ENCODE results near the gene UNC5A. TPM values are rescaled to one million over a fixed set of nuclear protein-coding genes. Genes with fewer than 3 reads are reported as not detected.

Gene UNC5A
- total RNA-seq, 1 donor from 2014 or later: 1.6 TPM

- DNase-seq (ENCODE audit: low read depth, low spot score): no peak
Measured at GRCh38 chr5:176781638-176782570, 28.5 kb upstream of the UNC5A start.

GRCh38 chr5:176784218-176785165 lies 25.9 kb upstream of the UNC5A start:
- DNase-seq (ENCODE audit: low read depth, low spot score): peak; percentile 86

DNA sequence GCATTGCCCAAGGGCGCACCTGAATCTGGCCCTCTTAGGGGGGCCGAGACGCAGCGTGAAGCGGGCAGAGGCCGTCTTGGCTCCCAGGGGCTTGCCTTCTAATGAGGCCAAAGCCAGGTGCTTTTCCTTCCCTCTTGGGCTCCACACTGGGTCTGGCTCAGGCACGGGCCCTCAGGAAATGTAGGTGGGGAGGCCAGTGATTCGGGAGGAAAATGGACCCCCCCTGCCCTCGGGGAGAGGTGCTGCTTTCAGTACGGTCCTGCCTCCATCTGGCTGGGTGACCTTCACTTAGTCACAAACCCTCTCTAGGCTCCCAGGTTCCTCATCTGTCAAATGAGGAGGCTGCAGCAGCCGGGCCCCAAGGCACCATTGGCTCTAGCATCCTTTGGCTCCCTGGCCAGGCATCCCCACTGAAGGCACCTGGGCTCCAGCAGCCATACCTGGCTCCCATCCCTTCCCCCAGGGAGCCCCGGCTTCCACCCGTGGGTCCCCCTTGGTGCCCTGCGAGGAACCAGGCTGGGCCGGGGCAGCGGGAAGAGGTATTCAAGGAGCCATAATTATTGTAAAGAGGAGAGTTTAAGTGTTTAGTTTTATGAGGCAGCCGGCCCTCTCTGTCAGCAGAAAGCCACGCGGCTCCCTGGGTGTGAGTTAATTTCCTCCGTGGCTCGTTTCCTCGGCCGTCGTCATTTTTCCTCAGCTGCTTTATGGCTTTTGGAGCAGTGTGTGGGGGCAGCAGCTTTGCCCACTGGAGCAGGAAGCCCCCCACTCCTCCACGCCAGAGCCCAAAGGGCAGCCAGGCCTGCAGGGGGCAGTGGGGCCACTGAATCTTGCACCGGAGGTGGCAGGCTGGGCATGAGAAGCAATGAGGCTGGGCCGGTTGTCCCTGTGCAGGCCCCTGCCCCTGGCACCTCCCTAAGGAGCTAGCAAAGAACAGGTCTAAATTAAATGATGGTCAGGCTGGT lies 24.9 kb upstream of the UNC5A start:
- no peak for DNase-seq (ENCODE audit: low read depth, low spot score)

- DNase-seq (ENCODE audit: low read depth, low spot score): no peak
Measured at GRCh38 chr5:176787676-176788075, 22.7 kb upstream of the UNC5A start.

GRCh38 chr5:176788091-176788490 lies 22.3 kb upstream of the UNC5A start:
- DNase-seq (ENCODE audit: low read depth, low spot score): no peak

- DNase-seq (ENCODE audit: low read depth, low spot score): no peak
Measured at GRCh38 chr5:176788941-176789872, 21.2 kb upstream of the UNC5A start.

DNA sequence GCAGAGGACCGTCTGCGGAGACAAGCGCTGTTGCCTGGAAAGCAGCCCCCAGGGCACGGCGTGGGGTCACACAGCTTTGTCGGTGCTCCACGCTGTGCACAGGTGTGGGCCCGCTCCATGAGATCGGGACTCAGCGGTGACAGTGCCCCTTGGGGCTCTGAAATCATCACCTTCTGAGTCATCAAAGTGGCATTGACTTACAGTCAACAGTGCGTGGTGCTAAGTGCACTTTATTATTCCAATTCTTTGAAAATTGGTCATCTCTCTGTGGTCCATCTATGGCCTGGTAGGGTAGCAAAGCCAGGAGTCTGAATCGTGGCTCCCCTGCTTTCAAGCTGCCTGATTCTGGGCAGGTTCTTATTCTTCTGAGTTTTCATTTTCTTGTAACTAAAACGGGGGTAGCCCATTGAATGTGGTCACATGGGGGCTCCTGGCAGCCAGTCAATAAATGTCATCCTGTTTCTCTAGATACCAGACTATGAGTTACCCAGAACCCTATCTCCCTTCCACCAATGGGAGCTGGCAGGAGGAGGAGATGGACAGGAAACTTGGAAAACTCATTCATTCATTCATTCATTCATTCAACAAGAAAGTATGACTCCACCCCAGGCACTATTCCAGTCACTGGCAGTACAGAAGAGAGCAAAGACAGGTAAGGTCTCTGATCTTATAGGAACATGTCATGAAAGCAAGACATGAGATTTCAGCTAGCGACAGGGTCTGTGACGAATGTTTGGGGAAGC lies 20.3 kb upstream of the UNC5A start:
- no peak for DNase-seq (ENCODE audit: low read depth, low spot score)

GRCh38 chr5:176790941-176791340 lies 19.4 kb upstream of the UNC5A start:
- no peak for DNase-seq (ENCODE audit: low read depth, low spot score)

DNA sequence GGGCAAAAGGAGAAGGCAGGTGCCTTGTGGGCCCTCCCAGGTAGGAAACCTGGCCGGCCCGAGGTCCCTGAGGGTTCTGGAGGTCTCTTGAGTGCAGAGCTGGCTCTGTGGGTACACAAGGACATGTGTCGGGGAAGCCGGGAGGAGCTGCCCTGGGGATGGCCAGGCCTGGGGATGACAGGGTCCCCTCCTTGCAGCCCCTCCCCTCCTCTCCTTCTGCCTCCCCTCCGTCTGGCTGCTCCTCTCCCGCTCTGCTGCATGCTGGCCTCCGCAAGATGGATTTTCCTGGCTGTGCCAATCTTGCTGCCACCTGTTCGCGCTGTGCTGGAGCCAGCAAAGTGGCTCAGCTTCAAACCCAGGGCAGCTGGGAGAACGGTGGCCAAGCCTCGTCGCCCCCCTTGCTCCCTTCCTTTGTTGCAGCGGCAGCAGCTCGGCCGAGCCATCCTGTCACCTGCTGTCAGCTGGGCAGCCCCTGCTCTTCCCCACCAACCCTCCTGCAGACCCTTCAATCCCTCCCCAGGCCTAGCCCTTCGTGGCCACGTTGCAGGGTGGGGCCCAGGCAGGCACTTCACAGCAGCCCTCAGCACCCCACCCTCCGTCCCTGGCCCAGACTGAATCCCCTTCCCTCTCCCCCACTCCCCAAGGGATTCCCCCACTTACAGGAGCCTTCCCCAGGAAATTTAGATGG lies 17.6 kb upstream of the UNC5A start:
- no peak for DNase-seq (ENCODE audit: low read depth, low spot score)

GRCh38 chr5:176793343-176793699 lies 17.0 kb upstream of the UNC5A start:
- DNase-seq (ENCODE audit: low read depth, low spot score): no peak

DNA sequence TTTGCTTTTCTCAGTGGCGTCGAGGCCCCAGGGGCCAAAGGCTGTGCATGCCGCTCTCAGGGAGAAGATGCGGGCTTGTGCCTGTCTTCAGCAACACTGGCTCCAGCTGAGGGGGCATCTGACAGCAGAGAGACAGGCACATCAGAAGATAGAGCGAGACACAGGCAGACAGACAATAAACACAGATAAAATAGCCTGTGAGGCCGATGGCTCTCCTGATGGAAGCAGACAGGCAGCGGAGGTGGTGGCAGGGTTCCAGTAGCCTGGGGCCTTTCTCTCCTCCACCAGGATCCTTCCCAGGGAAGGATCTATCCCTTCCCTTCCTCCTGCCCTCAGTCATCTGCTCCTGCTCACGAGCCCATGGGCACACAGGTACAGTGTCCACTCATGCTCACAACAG lies 16.6 kb upstream of the UNC5A start:
- no peak for DNase-seq (ENCODE audit: low read depth, low spot score)

DNA sequence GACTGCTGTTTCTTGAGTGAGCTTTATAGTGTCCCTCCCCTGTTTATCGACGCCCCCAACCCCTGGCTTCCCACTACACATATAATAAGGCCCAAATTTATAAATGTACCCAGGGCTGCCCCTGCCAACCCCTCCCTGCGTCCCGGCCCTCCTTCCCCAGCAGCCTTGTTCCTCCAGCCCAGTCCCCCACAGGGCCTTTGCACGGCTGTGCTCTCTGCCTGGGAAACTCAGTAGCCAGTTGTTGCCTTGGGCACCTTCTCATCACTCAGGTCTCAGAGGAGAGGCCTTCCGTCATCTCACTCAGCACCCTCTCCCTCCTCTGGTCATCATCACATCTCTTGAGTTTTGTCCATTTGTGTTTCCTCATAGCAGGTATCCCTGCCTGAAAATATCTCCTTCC lies 15.8 kb upstream of the UNC5A start:
- DNase-seq (ENCODE audit: low read depth, low spot score): no peak

DNA sequence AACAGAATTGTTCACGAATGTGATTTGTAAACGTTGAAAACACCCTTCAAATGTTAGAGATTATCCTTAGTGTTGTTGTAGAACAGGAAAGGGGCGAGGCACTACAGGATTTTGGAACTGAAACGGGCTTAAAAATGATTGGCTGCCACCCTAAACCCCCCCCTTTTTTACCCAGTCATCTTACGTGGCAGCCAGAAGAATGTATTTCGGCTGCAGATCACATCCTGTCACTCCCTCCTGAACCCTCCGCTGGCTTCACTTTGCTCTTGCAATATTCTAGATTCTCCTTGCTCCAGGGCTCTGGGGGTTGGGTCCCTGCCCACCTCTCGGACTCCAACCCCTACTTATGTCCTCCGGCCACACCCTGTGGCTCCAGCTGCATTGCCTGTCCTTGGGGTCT lies 13.9 kb upstream of the UNC5A start:
- no peak for DNase-seq (ENCODE audit: low read depth, low spot score)

GRCh38 chr5:176796970-176797369 lies 13.4 kb upstream of the UNC5A start:
- DNase-seq (ENCODE audit: low read depth, low spot score): no peak

DNA sequence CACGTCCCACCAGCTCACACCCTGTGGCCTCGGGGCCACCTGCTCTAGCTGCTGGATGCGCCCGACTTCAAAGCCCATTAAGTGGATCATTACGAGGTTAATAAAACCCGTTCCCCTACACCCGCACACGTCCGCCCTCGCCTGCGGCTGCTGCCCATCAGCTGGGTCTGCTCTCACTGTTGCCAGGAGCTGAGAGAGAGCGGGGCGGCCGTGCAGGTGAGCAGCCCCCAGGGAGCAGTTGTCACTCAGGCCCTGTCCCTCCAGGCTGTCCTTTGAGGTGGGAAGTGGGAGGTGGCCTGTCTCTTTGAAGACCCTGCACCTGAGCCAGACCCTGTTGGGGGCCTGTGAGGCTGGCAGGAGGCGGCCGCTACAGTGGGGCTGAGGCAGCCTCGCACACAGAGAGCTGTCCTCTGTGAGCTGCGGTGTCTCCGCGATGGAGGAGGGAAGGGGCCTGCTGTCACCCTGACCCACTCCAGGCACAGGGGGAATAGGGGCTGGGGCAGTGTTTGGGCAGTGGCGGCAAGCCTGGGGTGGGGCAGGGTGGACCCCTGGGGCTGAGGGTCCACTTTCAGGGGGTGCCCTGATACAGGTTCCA lies 12.8 kb upstream of the UNC5A start:
- no peak for DNase-seq (ENCODE audit: low read depth, low spot score)

- DNase-seq (ENCODE audit: low read depth, low spot score): no peak
Measured at GRCh38 chr5:176798086-176798876, 12.1 kb upstream of the UNC5A start.

DNA sequence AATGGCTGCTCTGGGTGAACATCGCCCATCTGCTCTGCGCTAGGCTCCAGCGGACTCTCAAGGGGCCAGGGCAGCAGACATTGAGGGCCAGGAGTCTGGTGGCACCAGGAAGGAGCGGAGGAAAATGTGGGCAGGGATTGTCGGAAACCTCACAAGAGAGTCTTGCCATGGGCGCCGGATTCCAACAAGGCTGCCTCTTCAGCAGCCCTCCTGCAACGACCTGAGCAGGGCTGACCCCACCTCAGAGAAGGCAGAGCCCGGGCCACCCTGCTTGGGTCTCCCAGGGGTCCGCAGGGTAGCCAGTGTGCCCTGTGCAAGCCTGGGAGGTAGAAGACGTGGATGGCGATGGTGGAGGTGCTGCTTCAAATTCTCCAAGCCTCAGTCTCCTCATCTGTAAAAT lies 11.4 kb upstream of the UNC5A start:
- no peak for DNase-seq (ENCODE audit: low read depth, low spot score)

GRCh38 chr5:176799488-176799887 lies 10.9 kb upstream of the UNC5A start:
- no peak for DNase-seq (ENCODE audit: low read depth, low spot score)
